NCI-H2196 treated with DMSO at 0.1 percent for 48 hours (cell line): ENCODE data around the gene OS9.

Experiments
- DNase-seq: peaks from one replicate; lab custom pipeline; 2025; ENCODE audit not compliant: unreplicated experiment; lab: John Stamatoyannopoulos, UW

OS9 gene

GRCh38 chr12:57750561-57751431 lies 56.9 kb downstream of the OS9 start:
- DNase-seq: no peak

DNA sequence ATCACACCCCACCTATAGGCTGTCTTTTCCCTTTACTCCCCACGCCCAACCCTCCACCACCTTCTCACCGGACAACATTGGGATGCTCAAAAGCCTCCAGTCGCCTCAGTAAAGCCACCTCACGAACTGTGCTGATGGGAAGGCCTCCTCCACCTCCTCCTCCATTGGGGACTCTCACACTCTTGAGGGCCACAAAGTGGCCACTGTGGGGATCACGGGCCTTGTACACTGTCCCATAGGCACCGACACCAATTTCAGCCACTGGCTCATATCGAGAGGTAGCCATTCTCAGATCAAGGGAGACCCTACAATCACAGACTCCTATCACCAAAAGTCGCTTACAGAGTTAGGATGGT lies 57.5 kb downstream of the OS9 start:
- no peak for DNase-seq

DNA sequence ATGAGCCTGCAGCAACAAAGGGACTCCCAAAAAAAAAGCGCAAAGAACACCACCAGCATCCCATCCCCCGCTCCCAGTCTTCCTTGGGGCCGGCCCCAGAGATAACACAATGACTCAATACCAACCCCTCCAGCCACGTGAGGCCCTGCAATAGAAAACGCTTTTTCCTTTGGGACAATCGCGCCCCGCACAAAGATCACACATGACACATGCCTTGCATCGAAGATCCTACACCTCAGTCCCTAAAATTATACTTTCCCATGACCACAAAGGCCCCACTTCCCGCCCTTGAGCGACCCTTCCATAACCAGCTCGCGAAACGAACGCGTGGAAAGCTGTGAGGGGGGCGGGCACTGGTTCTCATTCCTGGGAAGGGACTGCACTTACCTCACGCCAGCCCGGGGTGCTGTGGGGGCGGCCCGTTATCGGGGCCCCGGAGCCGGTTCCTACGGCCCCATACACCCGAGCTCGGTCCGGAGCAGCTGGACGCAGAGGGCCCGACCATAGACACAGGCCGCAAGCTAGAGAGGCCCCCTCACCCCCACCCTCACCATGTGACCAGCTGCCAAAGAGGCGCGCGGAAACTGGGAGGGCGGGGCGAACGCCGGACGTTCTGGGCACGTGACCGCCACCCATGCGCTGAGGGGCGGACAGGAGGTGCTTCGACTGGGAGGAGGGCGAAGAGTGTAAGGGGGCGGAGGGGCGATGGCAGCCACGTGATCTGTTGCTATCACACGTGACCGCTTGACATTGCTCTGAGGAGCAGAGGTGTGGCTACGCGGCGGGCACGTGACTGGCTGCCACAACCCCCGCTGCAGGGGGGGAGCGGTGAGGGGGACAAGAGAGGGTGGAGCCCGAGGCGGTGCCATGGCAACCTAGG lies 58.1 kb downstream of the OS9 start, which contains the start of gene CDK4:
Gene CDK4 (minus strand): TSS at position 523 of the 880 bp plus-strand sequence. CDS start 593 bp downstream, outside the sequence.
- DNase-seq: peak; percentile 99

GRCh38 chr12:57752668-57753000 lies 58.7 kb downstream of the OS9 start:
- no peak for DNase-seq

DNA sequence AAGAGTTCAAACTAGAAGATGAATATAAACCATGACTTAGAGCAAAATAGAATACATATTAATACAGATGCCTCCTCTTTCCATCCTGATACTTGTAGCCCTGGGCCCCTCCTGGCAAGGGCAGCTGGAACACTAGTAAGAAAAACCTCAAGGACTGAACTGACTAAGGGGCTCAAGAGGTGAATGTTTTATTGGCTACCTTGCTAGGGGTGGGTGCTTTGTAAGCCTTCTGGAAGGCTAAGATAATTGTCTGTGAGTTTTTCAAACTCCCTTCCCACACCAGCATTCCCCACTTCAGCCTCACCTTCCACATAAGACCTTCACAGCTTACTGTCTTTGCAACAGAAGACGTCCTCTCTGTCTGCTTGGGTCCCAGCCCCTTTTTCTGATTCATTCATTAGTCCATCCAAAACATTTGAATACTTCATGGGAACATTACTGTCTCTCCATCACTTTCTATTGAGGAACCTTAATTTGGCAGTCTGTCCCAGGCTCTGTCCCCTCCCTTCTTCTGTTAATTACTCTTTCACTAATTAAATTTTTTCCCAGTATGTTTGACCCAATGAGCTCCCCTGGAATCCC lies 59.9 kb downstream of the OS9 start:
- no peak for DNase-seq

GRCh38 chr12:57754411-57755193 lies 60.7 kb downstream of the OS9 start, which contains the start of gene MARCHF9:
TSS of gene MARCHF9 (plus strand) at chr12:57755103. CDS start at chr12:57755529, 426 bp downstream.
- DNase-seq: peak; percentile 85

DNA sequence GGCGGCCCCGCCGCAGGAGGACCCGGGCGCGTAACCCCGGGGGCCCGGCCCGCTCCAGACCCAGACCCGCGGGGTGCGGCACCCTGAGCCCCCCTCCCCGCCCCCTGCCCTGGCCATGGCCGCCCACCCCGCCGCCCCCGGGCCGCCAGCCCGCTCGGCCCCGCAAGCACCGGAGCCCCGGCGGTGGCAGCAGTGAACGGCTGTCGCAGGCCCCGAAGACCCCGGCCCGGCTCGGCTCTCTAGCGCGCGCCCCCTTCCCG lies 61.2 kb downstream of the OS9 start:
- no peak for DNase-seq

DNA sequence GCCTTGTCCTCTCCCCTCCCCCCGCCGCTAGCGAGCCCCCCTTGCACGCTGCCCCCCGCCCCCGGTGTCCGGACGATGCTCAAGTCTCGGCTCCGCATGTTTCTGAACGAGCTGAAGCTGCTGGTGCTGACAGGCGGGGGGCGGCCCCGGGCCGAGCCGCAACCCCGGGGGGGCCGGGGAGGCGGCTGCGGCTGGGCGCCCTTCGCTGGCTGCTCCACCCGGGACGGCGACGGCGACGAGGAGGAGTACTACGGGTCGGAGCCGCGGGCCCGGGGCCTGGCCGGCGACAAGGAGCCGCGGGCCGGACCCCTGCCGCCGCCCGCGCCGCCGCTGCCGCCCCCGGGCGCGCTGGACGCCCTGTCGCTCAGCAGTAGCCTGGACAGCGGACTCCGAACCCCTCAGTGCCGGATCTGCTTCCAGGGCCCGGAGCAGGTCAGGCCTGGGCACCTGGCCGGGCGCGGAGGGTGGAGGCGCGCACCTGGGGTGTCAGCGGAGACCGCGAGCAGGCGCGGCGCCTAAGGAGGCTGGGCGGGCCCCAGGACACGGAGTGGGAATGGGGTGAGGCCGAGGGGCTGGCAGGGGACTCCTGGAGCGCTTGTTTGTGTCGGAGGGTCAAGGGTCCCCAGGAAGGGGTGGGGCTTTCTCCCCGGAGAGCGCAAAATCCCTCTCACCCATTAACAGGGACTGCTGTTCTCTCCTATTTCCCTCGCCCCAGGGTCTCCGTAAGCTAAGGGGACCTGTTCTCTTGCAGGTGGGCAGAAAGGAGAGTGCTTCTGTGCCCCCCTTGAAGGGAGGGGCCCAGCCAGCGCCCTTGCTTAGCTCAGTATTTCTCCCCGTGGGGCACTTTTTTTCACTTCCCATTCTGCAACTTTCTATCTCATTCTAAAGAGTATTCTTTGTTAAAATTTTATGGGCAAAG lies 61.8 kb downstream of the OS9 start:
- no peak for DNase-seq

GRCh38 chr12:57756406-57757341 lies 62.7 kb downstream of the OS9 start:
- DNase-seq: no peak

- no peak for DNase-seq
Measured at GRCh38 chr12:57757771-57758170, 63.8 kb downstream of the OS9 start.

DNA sequence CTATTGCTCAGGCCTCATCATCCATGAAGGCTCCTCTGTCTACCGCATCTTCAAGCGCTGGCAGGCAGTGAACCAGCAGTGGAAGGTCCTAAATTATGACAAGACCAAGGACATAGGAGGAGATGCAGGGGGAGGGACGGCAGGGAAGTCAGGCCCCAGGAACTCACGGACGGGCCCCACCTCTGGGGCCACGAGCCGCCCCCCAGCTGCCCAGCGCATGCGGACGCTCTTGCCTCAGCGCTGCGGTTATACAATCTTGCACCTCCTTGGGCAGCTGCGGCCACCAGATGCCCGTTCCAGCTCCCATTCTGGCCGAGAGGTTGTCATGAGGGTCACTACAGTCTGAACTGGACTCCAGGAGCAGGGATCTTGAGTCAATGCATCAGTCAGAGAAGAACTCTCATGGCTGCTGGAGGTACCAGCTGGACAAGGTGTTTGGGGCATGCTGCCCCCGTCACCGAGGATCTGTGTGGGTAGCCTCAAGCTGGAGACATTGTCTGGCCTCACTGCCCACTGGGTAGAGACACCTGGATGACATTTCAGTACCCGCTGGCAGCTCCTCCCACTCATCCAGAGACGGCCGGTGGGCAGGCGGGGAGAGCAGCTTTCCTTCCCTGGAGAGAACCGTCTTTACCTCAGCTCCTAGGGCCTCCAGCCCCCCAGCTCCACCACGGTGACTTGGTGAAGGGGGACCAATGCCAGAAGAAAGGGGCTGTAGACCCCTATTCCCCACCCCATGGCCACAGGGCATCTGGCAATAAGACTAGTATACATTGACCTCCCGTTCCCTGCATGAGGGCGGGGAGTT lies 64.8 kb downstream of the OS9 start:
- DNase-seq: no peak

- peak; percentile 40 for DNase-seq
Measured at GRCh38 chr12:57759360-57759980, 65.5 kb downstream of the OS9 start.

DNA sequence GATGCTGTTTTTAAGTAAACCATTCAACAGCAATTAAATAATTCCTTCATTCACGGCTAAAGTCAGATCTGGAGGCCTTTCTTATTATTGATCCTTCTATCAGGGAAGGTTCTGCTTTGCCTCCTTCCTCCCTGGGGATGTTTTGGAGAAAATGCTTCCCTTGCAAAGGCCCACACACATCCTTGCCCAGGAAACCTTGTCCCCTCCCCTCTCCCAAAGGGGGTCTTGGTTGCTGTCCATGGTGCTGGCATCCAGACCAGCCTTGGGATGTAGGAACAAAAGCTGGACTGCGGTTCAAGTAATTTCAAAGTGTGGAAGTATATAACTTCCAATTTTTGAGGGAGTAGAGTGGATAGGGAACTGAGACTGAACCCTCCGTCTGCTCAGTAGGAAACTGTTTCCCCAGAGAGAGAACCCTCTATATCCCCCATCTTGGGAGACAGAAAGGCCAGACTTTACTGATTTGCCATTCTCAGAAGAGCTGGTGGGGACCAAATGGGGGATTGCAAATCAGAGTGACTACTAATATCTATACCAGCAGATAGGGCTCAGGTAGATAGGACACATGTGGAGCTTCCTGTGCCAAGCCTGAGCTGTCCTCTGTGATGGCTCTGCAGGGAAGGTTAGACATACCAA lies 66.5 kb downstream of the OS9 start:
- no peak for DNase-seq

- DNase-seq: no peak
Measured at GRCh38 chr12:57761391-57761998, 67.6 kb downstream of the OS9 start.

DNA sequence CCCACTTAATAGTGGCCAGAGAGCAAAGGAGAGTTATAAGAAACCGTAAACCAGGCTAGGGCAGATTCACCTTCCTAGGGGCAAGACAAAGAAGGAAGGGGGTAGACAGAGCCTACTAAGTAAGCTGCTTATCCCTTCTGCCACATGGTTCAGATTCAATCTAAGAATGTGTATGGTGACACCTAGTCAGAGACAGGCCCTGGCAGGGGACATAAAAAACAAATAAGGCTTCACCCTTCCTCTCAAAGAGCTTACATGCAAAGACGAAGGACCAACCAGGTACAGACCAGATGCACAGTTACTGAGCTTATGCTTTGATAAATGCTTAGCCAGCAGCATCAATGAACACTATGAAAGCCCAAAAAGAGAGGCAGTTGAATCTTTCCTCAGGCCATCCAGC lies 68.5 kb downstream of the OS9 start:
- DNase-seq: no peak

DNA sequence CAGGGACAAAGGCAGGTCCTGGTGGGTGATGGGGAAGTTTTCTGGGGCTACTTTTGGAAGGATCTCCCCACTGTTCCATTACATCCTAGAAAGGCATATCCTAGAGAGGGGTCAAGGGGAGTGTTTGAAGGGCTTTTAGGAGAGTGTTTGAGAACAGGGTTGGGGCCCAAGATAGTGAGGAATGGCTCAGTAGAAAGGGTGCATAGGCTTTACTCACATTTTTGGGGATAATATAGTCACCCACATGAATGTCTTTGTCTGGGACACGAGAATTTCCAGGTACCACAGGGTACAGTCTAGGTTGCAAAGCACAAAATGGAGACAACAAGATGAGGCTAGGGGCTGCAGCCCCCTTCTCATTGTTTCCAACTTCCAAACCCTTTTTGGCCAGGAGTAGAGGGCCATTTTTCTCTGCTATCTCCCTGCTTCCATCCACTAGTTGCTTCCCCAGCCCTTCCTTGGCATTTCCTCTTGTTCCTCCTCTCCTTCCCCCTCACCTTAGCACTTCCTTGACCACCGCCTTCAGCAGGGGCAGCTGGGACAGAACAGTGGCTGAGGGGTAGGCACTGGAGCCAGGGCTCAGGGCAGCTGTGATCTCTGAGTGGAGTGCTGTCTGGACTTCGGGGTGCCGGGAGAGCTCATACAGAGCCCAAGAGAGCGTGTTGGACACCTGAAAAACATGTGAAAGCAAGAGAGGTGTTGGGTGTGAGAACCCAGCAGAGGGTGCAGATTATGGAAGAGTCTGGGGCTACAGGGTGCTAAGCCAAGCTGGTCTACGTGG lies 70.1 kb downstream of the OS9 start:
- DNase-seq: no peak
